WI38 (cell line): ENCODE data around the gene MAP1LC3B.

ENCODE experiments used
- H3K4me3 ChIP-seq: 2 replicates; pipeline ENCODE4 v1.5.1; 2011; ENCODE audit warnings: low read depth, mild to moderate bottlenecking, control low read depth, low read length
- CTCF ChIP-seq: IDR thresholded peaks from 2 replicates; pipeline ENCODE4 v1.5.1; 2012; ENCODE audit warnings: low read depth, mild to moderate bottlenecking, control low read depth, low read length

The MAP1LC3B gene

GRCh38 chr16:87420026-87421002, 28.2 kb downstream of the MAP1LC3B start:
- no peak overlapping the region for H3K4me3 ChIP-seq
- no peak for TF ChIP-seq CTCF

- H3K4me3 ChIP-seq, result no peak overlapping the region
- no peak for TF ChIP-seq CTCF
These were observed 29.1 kb downstream of the MAP1LC3B start for GRCh38 chr16:87421003-87421912.

- no peak overlapping the region for H3K4me3 ChIP-seq
- no peak for TF ChIP-seq CTCF
These were observed 30.0 kb downstream of the MAP1LC3B start for GRCh38 chr16:87422106-87422505.

GRCh38 chr16:87423429-87423828, 31.3 kb downstream of the MAP1LC3B start:
- TF ChIP-seq CTCF, result no peak
- no peak overlapping the region for H3K4me3 ChIP-seq

- TF ChIP-seq CTCF, result no peak
- H3K4me3 ChIP-seq, result no peak overlapping the region
These were observed 32.1 kb downstream of the MAP1LC3B start for GRCh38 chr16:87424266-87424665.

GRCh38 chr16:87425941-87426340, 33.8 kb downstream of the MAP1LC3B start:
- no peak overlapping the region for H3K4me3 ChIP-seq
- no peak for TF ChIP-seq CTCF
